ENCODE measurements around the gene PLGRKT. TPM values are rescaled to one million over a fixed set of nuclear protein-coding genes. Genes with fewer than 3 reads are reported as not detected.
"Not testable (repeated sequence)": the region's sequence is repeated elsewhere in the genome, so short reads cannot be mapped to it uniquely, and the experiment has no call there.

Gene PLGRKT
- total and polyA plus RNA-seq, 4 donors: 11.7 to 28.4 (median 22.2) TPM

- peaks cover 0 to 8% (median 5%) of the 10 kb centered on the region in 4 donors for H3K36me3 ChIP-seq (ENCODE audit: control insufficient read depth in 4 of 4, insufficient read depth in 4 of 4, low read length in 4 of 4)
- H3K9ac ChIP-seq (ENCODE audit: insufficient read depth in 1 of 2, low read length in 2 of 2): no peak overlapping the region
- no peak for DNase-seq
- no peaks in the 10 kb centered on the region for H3K4me1 ChIP-seq (ENCODE audit: control insufficient read depth in 5 of 5, insufficient read depth in 5 of 5, low read length in 5 of 5)
- H3K4me3 ChIP-seq: no peak overlapping the region
- no peak for ATAC-seq (ENCODE audit: insufficient read depth, low FRiP score)
- H3K27me3 ChIP-seq (ENCODE audit: control insufficient read depth in 3 of 3, insufficient read depth in 3 of 3, low read length in 2 of 3): no peaks in the 10 kb centered on the region
- H3K9me3 ChIP-seq (ENCODE audit: control insufficient read depth in 4 of 4, insufficient read depth in 3 of 4, low read length in 3 of 4): peaks cover 0 to 7% (median 2%) of the 10 kb centered on the region in 4 donors
- H3K27ac ChIP-seq (ENCODE audit: low read depth in 1 of 2, low read length in 1 of 2): no peak overlapping the region
- WGBS, 2 donors: 78 to 82% methylated on average over 3 of the region's 3 CpGs
- no peak for TF ChIP-seq CTCF (IDR thresholded peaks at IDR 0.05; ENCODE audit: control extremely low read depth, extremely low read depth)
Measured at GRCh38 chr9:5416953-5417352, 20.8 kb downstream of the PLGRKT start.

GRCh38 chr9:5408596-5408995, 29.1 kb downstream of the PLGRKT start:
- 97 to 98% methylated on average over 1 of the region's 1 CpG for WGBS, 2 donors
- DNase-seq: no peak
- ATAC-seq (ENCODE audit: insufficient read depth, low FRiP score): no peak
- no peaks in the 10 kb centered on the region for H3K27me3 ChIP-seq (ENCODE audit: control insufficient read depth in 3 of 3, insufficient read depth in 3 of 3, low read length in 2 of 3)
- no peak overlapping the region for H3K27ac ChIP-seq (ENCODE audit: low read depth in 1 of 2, low read length in 1 of 2)
- H3K9me3 ChIP-seq (ENCODE audit: control insufficient read depth in 4 of 4, insufficient read depth in 3 of 4, low read length in 3 of 4): peaks cover 0 to 12% (median 4%) of the 10 kb centered on the region in 4 donors
- H3K4me3 ChIP-seq: no peak overlapping the region
- TF ChIP-seq CTCF (IDR thresholded peaks at IDR 0.05; ENCODE audit: control extremely low read depth, extremely low read depth): no peak
- peaks cover 0 to 4% (median 0%) of the 10 kb centered on the region in 4 donors for H3K36me3 ChIP-seq (ENCODE audit: control insufficient read depth in 4 of 4, insufficient read depth in 4 of 4, low read length in 4 of 4)
- H3K9ac ChIP-seq (ENCODE audit: insufficient read depth in 1 of 2, low read length in 2 of 2): no peak overlapping the region
- no peaks in the 10 kb centered on the region for H3K4me1 ChIP-seq (ENCODE audit: control insufficient read depth in 5 of 5, insufficient read depth in 5 of 5, low read length in 5 of 5)

- no peak overlapping the region for H3K9ac ChIP-seq (ENCODE audit: insufficient read depth in 1 of 2, low read length in 2 of 2)
- H3K36me3 ChIP-seq (ENCODE audit: control insufficient read depth in 4 of 4, insufficient read depth in 4 of 4, low read length in 4 of 4): no peaks in the 10 kb centered on the region
- ATAC-seq (ENCODE audit: insufficient read depth, low FRiP score): no peak
- no peak overlapping the region for H3K4me3 ChIP-seq
- TF ChIP-seq CTCF (IDR thresholded peaks at IDR 0.05; ENCODE audit: control extremely low read depth, extremely low read depth): no peak
- H3K27me3 ChIP-seq (ENCODE audit: control insufficient read depth in 3 of 3, insufficient read depth in 3 of 3, low read length in 2 of 3): no peaks in the 10 kb centered on the region
- H3K9me3 ChIP-seq (ENCODE audit: control insufficient read depth in 4 of 4, insufficient read depth in 3 of 4, low read length in 3 of 4): no peaks in the 10 kb centered on the region
- H3K27ac ChIP-seq (ENCODE audit: low read depth in 1 of 2, low read length in 1 of 2): no peak overlapping the region
- no peaks in the 10 kb centered on the region for H3K4me1 ChIP-seq (ENCODE audit: control insufficient read depth in 5 of 5, insufficient read depth in 5 of 5, low read length in 5 of 5)
- no peak for DNase-seq
Measured at GRCh38 chr9:5402217-5402616, 35.5 kb downstream of the PLGRKT start.

- not testable (repeated sequence) for DNase-seq; H3K36me3 ChIP-seq (ENCODE audit: control insufficient read depth in 4 of 4, insufficient read depth in 4 of 4, low read length in 4 of 4); ATAC-seq (ENCODE audit: insufficient read depth, low FRiP score); H3K27me3 ChIP-seq (ENCODE audit: control insufficient read depth in 3 of 3, insufficient read depth in 3 of 3, low read length in 2 of 3); H3K9me3 ChIP-seq (ENCODE audit: control insufficient read depth in 4 of 4, insufficient read depth in 3 of 4, low read length in 3 of 4); H3K4me1 ChIP-seq (ENCODE audit: control insufficient read depth in 5 of 5, insufficient read depth in 5 of 5, low read length in 5 of 5); H3K9ac ChIP-seq (ENCODE audit: insufficient read depth in 1 of 2, low read length in 2 of 2); H3K4me3 ChIP-seq; H3K27ac ChIP-seq (ENCODE audit: low read depth in 1 of 2, low read length in 1 of 2)
- 88% methylated on average over 3 of the region's 3 CpGs for WGBS, 2 donors
Measured at GRCh38 chr9:5397547-5397946, 40.2 kb downstream of the PLGRKT start.
